ENCODE measurements around the gene SH3PXD2A. TPM values are rescaled to one million over a fixed set of nuclear protein-coding genes. Genes with fewer than 3 reads are reported as not detected.

Gene SH3PXD2A
- total and polyA plus RNA-seq, 9 of the 15 experiments (the other 6 are each of a cell fraction or from before 2014, with no cell fraction given), result 0.41 to 9.3 (median 2.5) TPM

GRCh38 chr10:103546401-103546800 is 309.0 kb downstream of the SH3PXD2A start:
- Histone ChIP-seq H3K27ac (ENCODE audit: extremely low read depth, low read depth, low read length) (no peak overlapping the region), H3K79me2 (ENCODE audit: control insufficient read depth, insufficient read depth, low read length) (no peaks in the 10 kb centered on the region), H3K4me3 (no peak overlapping the region), H3K27me3 (ENCODE audit: control insufficient read depth in 2 of 2, insufficient read depth in 2 of 2, low read length in 2 of 2) (peaks cover 0 to 33% of the 10 kb centered on the region in 2 experiments; a peak in 2 of 5 replicates), H3K9me3 (replicated peaks; ENCODE audit: control insufficient read depth, insufficient read depth, low read depth, low read length) (no peaks in the 10 kb centered on the region), H3K9me1 (ENCODE audit: control insufficient read depth, insufficient read depth, low read length) (no peaks in the 10 kb centered on the region), H3K4me2 (ENCODE audit: insufficient read depth, low read length) (no peak overlapping the region), H2AFZ (ENCODE audit: low read depth, low read length) (no peak overlapping the region), H4K20me1 (replicated peaks; ENCODE audit: control insufficient read depth, insufficient read depth, low read length) (no peaks in the 10 kb centered on the region), H3K4me1 (replicated peaks in 1 of 2; ENCODE audit: control insufficient read depth in 2 of 2, insufficient read depth in 2 of 2, low read length in 2 of 2) (peaks cover 0 to 5% of the 10 kb centered on the region in 2 experiments; a peak in 2 of 5 replicates), H3K9ac (ENCODE audit: insufficient read depth in 1 of 2, low read depth in 2 of 2, low read length in 2 of 2) (no peak overlapping the region), H3K36me3 (ENCODE audit: control insufficient read depth, insufficient read depth, low read length) (no peaks in the 10 kb centered on the region)
- DNase-seq (ENCODE audit: extremely low read depth in 1 of 4, low spot score in 3 of 4) (no peak), FAIRE-seq (no peak), ATAC-seq (no peak)
- no TSS peak for BruUV-seq (replicated peaks)
- intact Hi-C loops (cut with micrococcal nuclease) (no loop called here), in situ Hi-C loops (cut with MboI) (no loop called here)
- POLR2A ChIA-PET, result interaction anchor here (0.6 to 0.7 kb wide), 2 partner anchors 77 to 132 kb away, joined by 3 read pairs; no protein-coding TSS in a partner anchor
- WGBS (ENCODE audit: insufficient coverage, low coverage, missing lambda C conversion rate), result no CpG with 5 or more reads among the region's 1 CpG
- CTCF ChIA-PET (ENCODE audit: low intra/inter-chr PET ratio), result no interaction called here
- TF ChIP-seq ELK3 (CRISPR knock-in tag; IDR thresholded peaks at IDR 0.05) (no peak), ZNF407 (IDR thresholded peaks at IDR 0.05; ENCODE audit: low read depth) (no peak), ZNF239 (CRISPR knock-in tag; IDR thresholded peaks at IDR 0.05) (no peak), ELF4 (CRISPR knock-in tag; IDR thresholded peaks at IDR 0.05) (no peak), NCOA4 (IDR thresholded peaks at IDR 0.05; ENCODE audit: partially characterized antibody) (no peak), FOXP1 (CRISPR knock-in tag; IDR thresholded peaks at IDR 0.05) (no peak), ZNF589 (CRISPR knock-in tag; IDR thresholded peaks at IDR 0.05; ENCODE audit: low read depth) (no peak), POU5F1 (IDR thresholded peaks at IDR 0.05; ENCODE audit: borderline replicate concordance, low read depth, low read length, partially characterized antibody) (no peak), RBM39 (optimal IDR thresholded peaks at IDR 0.05; ENCODE audit: low read depth, low read length) (no peak), ZBTB7A (IDR thresholded peaks at IDR 0.05; ENCODE audit: borderline replicate concordance, control insufficient read depth, low read depth, low read length) (no peak), RNF2 (IDR thresholded peaks at IDR 0.05) (no peak)
- TF ChIP-seq, protein P1, sequence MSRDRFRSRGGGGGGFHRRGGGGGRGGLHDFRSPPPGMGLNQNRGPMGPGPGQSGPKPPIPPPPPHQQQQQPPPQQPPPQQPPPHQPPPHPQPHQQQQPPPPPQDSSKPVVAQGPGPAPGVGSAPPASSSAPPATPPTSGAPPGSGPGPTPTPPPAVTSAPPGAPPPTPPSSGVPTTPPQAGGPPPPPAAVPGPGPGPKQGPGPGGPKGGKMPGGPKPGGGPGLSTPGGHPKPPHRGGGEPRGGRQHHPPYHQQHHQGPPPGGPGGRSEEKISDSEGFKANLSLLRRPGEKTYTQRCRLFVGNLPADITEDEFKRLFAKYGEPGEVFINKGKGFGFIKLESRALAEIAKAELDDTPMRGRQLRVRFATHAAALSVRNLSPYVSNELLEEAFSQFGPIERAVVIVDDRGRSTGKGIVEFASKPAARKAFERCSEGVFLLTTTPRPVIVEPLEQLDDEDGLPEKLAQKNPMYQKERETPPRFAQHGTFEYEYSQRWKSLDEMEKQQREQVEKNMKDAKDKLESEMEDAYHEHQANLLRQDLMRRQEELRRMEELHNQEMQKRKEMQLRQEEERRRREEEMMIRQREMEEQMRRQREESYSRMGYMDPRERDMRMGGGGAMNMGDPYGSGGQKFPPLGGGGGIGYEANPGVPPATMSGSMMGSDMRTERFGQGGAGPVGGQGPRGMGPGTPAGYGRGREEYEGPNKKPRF (IDR thresholded peaks at IDR 0.05; ENCODE audit: low read depth, low read length), result no peak

All from K562 (cell line).